HepG2 (cell line): ENCODE results near the gene PGK2. TPM values are rescaled to one million over a fixed set of nuclear protein-coding genes. Genes with fewer than 3 reads are reported as not detected.

Experiments
- ATAC-seq: fragments of 200-7000 bp; cut with Tn5 transposase; 3 replicates; pipeline ENCODE4 v1.9.1; 2020; ENCODE audit warnings: mild to moderate bottlenecking, moderate library complexity
- BruUV-seq: library from RNA; stranded (reverse); fragments of 400-500 nt; replicated peaks from 2 replicates; lab custom pipeline; 2021; lab: Mats Ljungman, UMichigan
- CTCF ChIA-PET: fragments of 300-600 bp; formaldehyde crosslinking; extraction: SDS; loops from one replicate; lab custom pipeline; 2021; ENCODE audit warnings: low total read pairs, inconsistent platforms, low intra/inter-chr PET ratio; lab: Yijun Ruan, JAX
- POLR2A ChIA-PET: fragments of 350-600 bp; sonication (Branson Sonifier 250); formaldehyde crosslinking; loops from one replicate; lab custom pipeline; 2020; ENCODE audit warnings: antibody characterized with exemption, inconsistent platforms; lab: Yijun Ruan, JAX
- DNase-seq: peaks from one replicate; pipeline ENCODE4 v3.0.0-alpha.2; 2015; ENCODE audit warnings: low spot score
- FAIRE-seq: peaks from 3 replicates; lab custom pipeline; 2011; peaks lifted over from hg19 to GRCh38; lab: Jason Lieb, UNC
- H2AFZ ChIP-seq: one replicate; pipeline ENCODE4 v1.6.1; 2011; ENCODE audit warnings: low read length, inconsistent platforms
- H3K27ac ChIP-seq: fragments of 300-600 bp; 3 replicates; pipeline ENCODE4 v1.8.0; 2011; ENCODE audit warnings: mixed run types, mild to moderate bottlenecking, mixed read lengths, low read length, inconsistent platforms; ENCODE audit not compliant: insufficient read depth; ENCODE audit errors: extremely low read length
- H3K27me3 ChIP-seq, 2 experiments: fragments of 200-600 bp in 1 of 2; 2 replicates in 1 of 2; 3 replicates in 1 of 2; pipeline versions ENCODE4 v1.6.0 to v1.8.0; 2011; ENCODE audit warnings: low read length in 2 of 2, mild to moderate bottlenecking in 2 of 2, moderate library complexity in 2 of 2, inconsistent platforms in 1 of 2; ENCODE audit not compliant: insufficient read depth in 2 of 2, control insufficient read depth in 1 of 2
- H3K36me3 ChIP-seq, 2 experiments: fragments of 200-600 bp in 1 of 2; replicated peaks in 1 of 2; 2 replicates in 1 of 2; 3 replicates in 1 of 2; pipeline versions ENCODE4 v1.5.1 to v1.8.0; 2011; ENCODE audit warnings: low read length in 2 of 2, inconsistent platforms in 1 of 2; ENCODE audit not compliant: insufficient read depth in 2 of 2, control insufficient read depth in 1 of 2
- H3K4me1 ChIP-seq: 2 replicates; pipeline ENCODE4 v1.5.1; 2012; ENCODE audit warnings: low read length, inconsistent platforms; ENCODE audit not compliant: insufficient read depth
- H3K4me2 ChIP-seq: 2 replicates; pipeline ENCODE4 v1.6.0; 2011; ENCODE audit warnings: low read depth, low read length, inconsistent platforms
- H3K4me3 ChIP-seq, 3 experiments: fragments of 200-600 bp in 1 of 3; sonication (generic), shearing (Covaris generic) in 1 of 3; replicated peaks in 1 of 3; 2 replicates each; pipeline ENCODE4 v1.5.1; 2011 to 2016; ENCODE audit warnings: low read length in 3 of 3, inconsistent platforms in 2 of 3, low read depth in 2 of 3, mild to moderate bottlenecking in 2 of 3, control low read depth in 1 of 3, mixed read lengths in 1 of 3; ENCODE audit not compliant: insufficient read depth in 1 of 3
- H3K79me2 ChIP-seq: one replicate; pipeline ENCODE4 v1.6.1; 2011; ENCODE audit warnings: low read length, inconsistent platforms; ENCODE audit not compliant: insufficient read depth
- H3K9ac ChIP-seq: 2 replicates; pipeline ENCODE4 v1.6.0; 2011; ENCODE audit warnings: mild to moderate bottlenecking, low read depth, low read length, inconsistent platforms; ENCODE audit not compliant: insufficient read depth
- H3K9me3 ChIP-seq: 2 replicates; pipeline ENCODE4 v1.5.1; 2012; ENCODE audit warnings: mild to moderate bottlenecking, low read length
- H4K20me1 ChIP-seq: 2 replicates; pipeline ENCODE4 v1.6.0; 2011; ENCODE audit warnings: inconsistent platforms, mild to moderate bottlenecking, low read length, moderate library complexity; ENCODE audit not compliant: insufficient read depth
- EHMT2 ChIP-seq: fragments of 200-600 bp; sonication (generic); IDR thresholded peaks from 2 replicates; pipeline ENCODE4 v1.7.0; 2017; ENCODE audit warnings: antibody characterized with exemption, low read depth, low read length, borderline replicate concordance
- GLI4 ChIP-seq: sonication (generic); formaldehyde crosslinking; IDR thresholded peaks from 2 replicates; pipeline ENCODE4 v1.5.1; 2020; ENCODE audit warnings: missing genetic modification reagents, mild to moderate bottlenecking, moderate library complexity, borderline replicate concordance
- KDM3A ChIP-seq: IDR thresholded peaks from 2 replicates; pipeline ENCODE4 v1.6.1; 2018; ENCODE audit warnings: low read depth, missing compliant biosample characterization
- KIAA2018 ChIP-seq: sonication (generic); formaldehyde crosslinking; IDR thresholded peaks from 2 replicates; pipeline ENCODE4 v1.5.0; 2020; ENCODE audit warnings: mild to moderate bottlenecking, missing genetic modification reagents, borderline replicate concordance
- MATR3 ChIP-seq: sonication (generic); formaldehyde crosslinking; IDR thresholded peaks from 2 replicates; pipeline ENCODE4 v1.4.0; 2020; ENCODE audit warnings: missing genetic modification reagents
- NFIC ChIP-seq: IDR thresholded peaks from 2 replicates; pipeline ENCODE4 v1.6.1; 2012; ENCODE audit warnings: mild to moderate bottlenecking, low read length, inconsistent platforms
- NFKBIZ ChIP-seq: IDR thresholded peaks from 2 replicates; pipeline ENCODE4 v1.6.1; 2018; ENCODE audit warnings: missing genetic modification reagents, missing compliant biosample characterization
- NR2F2 ChIP-seq: IDR thresholded peaks from 2 replicates; pipeline ENCODE4 v1.6.1; 2012; ENCODE audit warnings: low read depth, inconsistent platforms, borderline replicate concordance
- SMARCC2 ChIP-seq: fragments of 450-650 bp; IDR thresholded peaks from 2 replicates; pipeline ENCODE4 v1.6.1; 2017; ENCODE audit warnings: antibody characterized with exemption, mild to moderate bottlenecking
- SUZ12 ChIP-seq: fragments of 150-350 bp; IDR thresholded peaks from 2 replicates; pipeline ENCODE4 v1.6.1; 2014; ENCODE audit warnings: low read depth, low read length
- TAF1 ChIP-seq: sonication (generic); formaldehyde crosslinking; IDR thresholded peaks from 2 replicates; pipeline ENCODE4 v1.4.0; 2020; ENCODE audit warnings: missing genetic modification reagents
- ZFYVE20 ChIP-seq: sonication (generic); formaldehyde crosslinking; IDR thresholded peaks from 2 replicates; pipeline ENCODE4 v1.8.0; 2023; ENCODE audit warnings: low read depth, mild to moderate bottlenecking, moderate library complexity, missing genetic modification reagents, borderline replicate concordance
- ZNF143 ChIP-seq: sonication (generic); formaldehyde crosslinking; IDR thresholded peaks from 2 replicates; pipeline ENCODE4 v1.4.0; 2020; ENCODE audit warnings: missing genetic modification reagents
- ZNF207 ChIP-seq: fragments of 450-650 bp; IDR thresholded peaks from 2 replicates; pipeline ENCODE4 v1.6.1; 2016; ENCODE audit warnings: antibody characterized with exemption, borderline replicate concordance
- ZNF580 ChIP-seq: IDR thresholded peaks from 2 replicates; pipeline ENCODE4 v1.6.1; 2016; ENCODE audit warnings: low read depth, borderline replicate concordance
- ZNF614 ChIP-seq: IDR thresholded peaks from 2 replicates; pipeline ENCODE4 v1.6.1; 2018; ENCODE audit warnings: missing biosample characterization, missing genetic modification reagents, inconsistent platforms, borderline replicate concordance
- in situ Hi-C: cut with HindIII; loops from 2 replicates; pipeline ENCODE4 v1.10.0; 2017; ENCODE audit warnings: low pct_unique_long_range_greater_than_20kb; ENCODE audit not compliant: extremely low pct_ligation_motif_present
- intact Hi-C: fragments of 100-400 bp; cut with micrococcal nuclease; formaldehyde crosslinking; loops from one replicate; pipeline ENCODE4 v1.10.0; 2022; ENCODE audit not compliant: unreplicated experiment
- polyA plus RNA-seq, 8 experiments: library from polyadenylated mRNA; depleted of rRNA in 3 of 8; stranded (reverse) in 7 of 8; unstranded in 1 of 8; fragments of >200 nt; fragmentation: Illumina TruSeq in 4 of 8; extraction: Trizol in 4 of 8; gene quantifications; 2 replicates each; pipeline versions ENCODE4 v1.2.1 to v1.2.3, GENCODE V29; 2011 to 2016; ENCODE audit warnings: low read depth in 4 of 8, missing spikeins in 1 of 8, mixed read lengths in 1 of 8; ENCODE audit not compliant: insufficient read depth in 1 of 8
- total RNA-seq, 5 experiments: library from RNA; depleted of rRNA; stranded (reverse); fragments of >200 nt; fragmentation: Illumina TruSeq; extraction: Trizol; gene quantifications; 2 replicates each; pipeline ENCODE4 v1.2.3, GENCODE V29; 2016; ENCODE audit warnings: low read depth in 1 of 5

Gene PGK2
- total and polyA plus RNA-seq, 2 of the 13 experiments (the other 11 are each of a cell fraction or from before 2014, with no cell fraction given) = not detected

GRCh38 chr6:49784272-49784671 lies 2.8 kb downstream of the PGK2 start:
- POLR2A ChIA-PET = no interaction called here
- TF ChIP-seq ZNF614 = no peak
- TF ChIP-seq SMARCC2 = no peak
- no peak for TF ChIP-seq NFKBIZ (CRISPR knock-in tag)
- TF ChIP-seq KIAA2018 = no peak
- no peak for TF ChIP-seq MATR3
- TF ChIP-seq EHMT2 = no peak
- TF ChIP-seq ZFYVE20 (CRISPR knock-in tag) = no peak
- no peak for TF ChIP-seq NFIC
- no peak for TF ChIP-seq ZNF207
- no peak for TF ChIP-seq KDM3A (CRISPR knock-in tag)
- TF ChIP-seq GLI4 (CRISPR knock-in tag) = no peak
- no peak for TF ChIP-seq ZNF580
- TF ChIP-seq ZNF143 = no peak
- TF ChIP-seq NR2F2 = no peak
- no peak for TF ChIP-seq SUZ12
- TF ChIP-seq TAF1 (CRISPR knock-in tag) = no peak
- Histone ChIP-seq H3K36me3 (no peaks in the 10 kb centered on the region), H3K79me2 (no peaks in the 10 kb centered on the region), H3K9ac (no peak overlapping the region), H4K20me1 (no peaks in the 10 kb centered on the region), H3K9me3 (no peaks in the 10 kb centered on the region), H3K4me3 (no peak overlapping the region), H3K27me3 (no peaks in the 10 kb centered on the region; a peak in 1 of 5 replicates), H3K4me1 (no peaks in the 10 kb centered on the region), H3K27ac (no peak overlapping the region), H3K4me2 (no peak overlapping the region), H2AFZ (no peak overlapping the region)
- FAIRE-seq (no peak), ATAC-seq (no peak), DNase-seq (no peak)
- in situ Hi-C loops (no loop called here), intact Hi-C loops (no loop called here)
- CTCF ChIA-PET = no interaction called here
- no TSS peak for BruUV-seq
